Choroid plexus epithelial cell (primary cell): ENCODE data around the gene ASB13.
A peak's percentile ranks its signal among the peaks of the same experiment; 100 is the strongest.

Experiments used
- DNase-seq: peaks from one replicate; pipeline ENCODE4 v3.0.0-alpha.2; 2010; ENCODE audit warnings: low read depth
- H3K4me3 ChIP-seq: 2 replicates; pipeline ENCODE4 v1.5.1; 2011; ENCODE audit warnings: low read depth, mild to moderate bottlenecking, control low read depth, low read length, moderate library complexity
- TF ChIP-seq, protein P1 (sequence below): conservative IDR thresholded peaks from 2 replicates; pipeline ENCODE4 v1.5.1; 2011; ENCODE audit warnings: low read depth, mild to moderate bottlenecking, control low read depth, inconsistent platforms, low read length, moderate library complexity

ASB13 gene, protein sequence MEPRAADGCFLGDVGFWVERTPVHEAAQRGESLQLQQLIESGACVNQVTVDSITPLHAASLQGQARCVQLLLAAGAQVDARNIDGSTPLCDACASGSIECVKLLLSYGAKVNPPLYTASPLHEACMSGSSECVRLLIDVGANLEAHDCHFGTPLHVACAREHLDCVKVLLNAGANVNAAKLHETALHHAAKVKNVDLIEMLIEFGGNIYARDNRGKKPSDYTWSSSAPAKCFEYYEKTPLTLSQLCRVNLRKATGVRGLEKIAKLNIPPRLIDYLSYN

DNA sequence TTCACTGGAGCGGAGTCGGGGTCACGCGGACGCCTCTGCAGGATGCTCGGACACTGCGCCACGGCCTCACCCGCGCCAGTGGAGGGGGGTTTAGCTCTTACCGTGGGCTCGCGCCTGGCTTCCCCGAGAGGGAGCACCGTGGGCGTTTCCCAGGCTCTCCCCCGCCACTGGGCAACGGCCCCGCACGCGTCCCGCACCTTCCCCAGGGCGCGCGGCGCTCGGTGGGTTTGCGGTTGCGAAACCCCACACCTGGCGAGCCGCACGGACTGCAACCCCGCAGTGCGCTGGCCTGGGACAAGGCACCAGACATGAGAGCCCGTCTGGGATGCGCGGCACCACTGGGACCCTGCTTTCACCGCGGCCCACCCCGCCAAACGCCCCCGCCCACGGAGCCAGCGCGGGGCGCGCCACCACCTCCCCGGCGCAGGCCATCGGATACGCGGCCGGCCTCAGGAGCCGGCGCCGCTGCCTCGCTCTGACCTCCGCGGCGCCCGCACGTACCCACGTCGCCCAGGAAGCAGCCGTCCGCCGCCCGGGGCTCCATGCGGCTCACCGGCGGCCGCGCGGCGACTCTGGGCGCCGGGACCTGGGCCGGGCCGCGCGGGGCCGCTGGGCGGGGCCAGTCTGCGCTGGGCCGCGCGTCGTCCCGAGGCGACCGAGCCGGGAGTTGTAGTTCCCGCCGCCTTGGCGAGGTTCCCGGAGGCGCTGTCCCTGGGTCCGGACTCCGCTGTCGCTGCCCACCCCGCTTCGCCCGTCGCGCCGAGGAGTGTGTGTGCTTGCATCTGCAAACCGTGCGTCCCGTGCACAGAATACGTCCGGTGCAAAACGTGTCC lies at the start of gene ASB13:
Gene ASB13, minus strand, starts transcription at position 588 of the 833 bp plus-strand sequence. Its CDS starts 44 bp downstream, at position 544.
- TF ChIP-seq, protein P1, sequence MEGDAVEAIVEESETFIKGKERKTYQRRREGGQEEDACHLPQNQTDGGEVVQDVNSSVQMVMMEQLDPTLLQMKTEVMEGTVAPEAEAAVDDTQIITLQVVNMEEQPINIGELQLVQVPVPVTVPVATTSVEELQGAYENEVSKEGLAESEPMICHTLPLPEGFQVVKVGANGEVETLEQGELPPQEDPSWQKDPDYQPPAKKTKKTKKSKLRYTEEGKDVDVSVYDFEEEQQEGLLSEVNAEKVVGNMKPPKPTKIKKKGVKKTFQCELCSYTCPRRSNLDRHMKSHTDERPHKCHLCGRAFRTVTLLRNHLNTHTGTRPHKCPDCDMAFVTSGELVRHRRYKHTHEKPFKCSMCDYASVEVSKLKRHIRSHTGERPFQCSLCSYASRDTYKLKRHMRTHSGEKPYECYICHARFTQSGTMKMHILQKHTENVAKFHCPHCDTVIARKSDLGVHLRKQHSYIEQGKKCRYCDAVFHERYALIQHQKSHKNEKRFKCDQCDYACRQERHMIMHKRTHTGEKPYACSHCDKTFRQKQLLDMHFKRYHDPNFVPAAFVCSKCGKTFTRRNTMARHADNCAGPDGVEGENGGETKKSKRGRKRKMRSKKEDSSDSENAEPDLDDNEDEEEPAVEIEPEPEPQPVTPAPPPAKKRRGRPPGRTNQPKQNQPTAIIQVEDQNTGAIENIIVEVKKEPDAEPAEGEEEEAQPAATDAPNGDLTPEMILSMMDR: no peak
- H3K4me3 ChIP-seq: peak within 1 kb of the TSS; percentile 85
- DNase-seq: peak; percentile 21

DNA sequence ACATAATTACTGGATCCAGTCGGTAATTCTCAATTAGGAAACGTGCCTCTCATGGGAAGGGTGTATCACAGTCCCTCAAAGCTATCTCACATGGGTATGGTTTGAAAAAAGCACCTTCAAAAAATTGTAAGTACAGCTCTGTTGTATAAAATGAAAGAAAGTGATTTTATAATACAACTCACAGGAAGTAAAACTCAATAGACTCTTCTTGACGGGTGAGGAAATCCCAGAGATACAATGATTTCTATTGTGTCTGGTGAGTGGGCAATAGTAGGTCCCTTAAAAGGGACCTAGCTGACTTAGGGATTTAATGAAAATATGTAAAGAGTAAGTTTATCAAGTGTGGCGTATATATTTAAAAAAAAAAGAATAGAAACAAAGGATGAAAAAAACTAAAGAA lies 45.2 kb upstream of the ASB13 start:
- DNase-seq: no peak
- H3K4me3 ChIP-seq: no peak overlapping the region
- TF ChIP-seq, protein P1: no peak

DNA sequence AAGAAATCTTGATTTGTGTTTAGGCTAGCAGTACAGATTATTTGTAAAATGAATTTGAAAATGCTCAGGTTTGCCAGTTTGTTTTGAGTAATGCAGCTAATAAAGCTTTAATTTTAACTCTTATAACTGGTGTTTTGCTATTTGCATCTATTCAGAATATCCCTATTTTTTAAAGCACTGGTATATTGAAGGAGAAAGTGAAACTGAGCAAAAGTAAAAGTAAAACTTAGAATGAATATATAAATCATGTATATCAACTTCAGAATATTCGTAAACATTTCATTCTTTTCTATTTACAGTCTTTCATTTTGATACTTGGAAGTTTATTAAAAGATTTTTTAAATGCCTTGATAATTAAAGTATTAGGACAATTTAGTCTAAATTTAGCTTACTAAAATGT lies 44.5 kb upstream of the ASB13 start:
- no peak overlapping the region for H3K4me3 ChIP-seq
- no peak for DNase-seq
- TF ChIP-seq, protein P1: no peak

DNA sequence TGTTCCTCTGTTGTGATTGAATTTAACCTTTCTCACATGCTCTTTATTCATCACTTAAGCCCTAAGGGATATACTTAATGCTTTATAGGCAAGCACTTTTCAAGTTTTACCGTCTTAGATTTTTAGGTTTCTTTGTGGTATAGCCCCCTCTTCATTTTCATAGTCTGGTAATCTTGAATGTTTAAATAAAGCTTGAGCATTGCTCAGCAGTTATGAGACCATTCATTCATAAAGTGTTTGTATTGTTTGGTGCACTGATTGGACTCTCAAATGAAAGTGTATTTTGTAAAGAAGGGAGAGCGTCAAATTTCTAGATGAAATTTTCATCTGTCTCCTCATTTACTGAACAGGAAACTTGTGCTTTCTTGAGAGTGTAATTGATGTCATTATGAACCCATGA lies 43.5 kb upstream of the ASB13 start:
- H3K4me3 ChIP-seq: no peak overlapping the region
- TF ChIP-seq, protein P1: no peak
- no peak for DNase-seq

DNA sequence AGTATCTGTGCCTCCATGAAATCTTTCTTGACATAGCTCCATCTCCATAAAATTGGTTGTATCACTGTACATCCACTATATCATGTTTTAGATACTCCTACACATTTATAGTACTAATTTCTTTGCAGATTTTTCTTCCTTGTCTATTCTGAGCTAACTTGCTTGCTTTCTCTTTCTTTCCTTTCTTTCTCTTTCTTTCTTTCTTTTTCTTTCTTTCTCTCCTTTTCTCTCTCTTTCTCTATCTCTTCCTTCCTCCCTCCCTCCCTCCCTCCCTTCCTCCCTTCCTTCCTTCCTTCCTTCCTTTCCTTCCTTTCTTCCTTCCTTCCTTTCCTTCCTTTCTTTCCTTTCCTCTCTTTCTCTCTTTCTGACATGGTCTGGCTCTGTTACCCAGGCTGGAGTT lies 42.0 kb upstream of the ASB13 start:
- no peak for DNase-seq
- TF ChIP-seq, protein P1: no peak
- H3K4me3 ChIP-seq: no peak overlapping the region

DNA sequence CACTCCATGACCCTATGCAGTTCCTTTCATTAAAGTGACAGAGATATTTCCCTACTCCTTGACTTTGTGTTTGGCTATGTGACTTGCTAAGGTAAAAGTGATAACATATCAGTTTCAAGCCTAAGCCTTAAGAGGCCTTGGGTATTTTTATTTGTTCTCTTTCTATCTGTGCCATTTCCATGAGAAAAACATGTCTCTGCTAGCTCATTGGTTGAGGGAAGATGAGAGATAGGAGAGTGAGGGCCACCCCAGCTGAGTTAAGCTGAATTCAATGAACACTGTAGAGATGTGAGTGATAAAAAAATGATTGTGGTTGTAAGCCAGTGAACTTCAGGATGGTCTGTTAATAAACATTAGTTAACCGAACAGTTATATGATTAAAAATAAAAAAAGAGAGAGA lies 31.7 kb upstream of the ASB13 start:
- no peak overlapping the region for H3K4me3 ChIP-seq
- TF ChIP-seq, protein P1: no peak
- no peak for DNase-seq

DNA sequence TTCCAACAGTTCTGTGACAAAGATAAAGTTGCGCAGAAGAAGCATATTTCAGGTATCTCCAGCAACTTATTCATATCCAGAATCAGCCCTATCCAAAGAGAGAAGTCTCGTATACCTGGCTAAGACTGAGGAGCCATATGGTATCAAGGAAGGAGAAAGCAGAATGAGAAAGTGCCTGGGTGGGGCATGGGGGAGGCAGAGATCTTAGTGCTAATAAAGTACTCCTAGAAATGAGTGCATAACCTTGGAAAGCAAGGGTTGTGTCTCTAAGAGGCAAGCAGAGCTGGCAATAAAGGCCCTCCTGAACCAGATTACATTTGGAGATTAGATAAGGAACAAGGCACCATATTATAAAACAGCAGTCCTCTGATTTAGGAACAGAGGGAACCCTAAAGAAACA lies 30.9 kb upstream of the ASB13 start:
- TF ChIP-seq, protein P1: no peak
- no peak overlapping the region for H3K4me3 ChIP-seq
- no peak for DNase-seq
